Esophagus muscularis mucosa (tissue), 3 donors: ENCODE measurements around the gene HEATR5A.

ENCODE experiments used
- EP300 ChIP-seq: sonication (generic); formaldehyde crosslinking; IDR thresholded peaks from one replicate; pipeline ENCODE4 v1.6.1; 2017; ENCODE audit warnings: antibody characterized with exemption
- TF ChIP-seq, protein P1 (sequence below), 3 experiments: fragments of 200-600 bp in 2 of 3; fragments of 450-650 bp in 1 of 3; sonication (generic) in 2 of 3; IDR thresholded peaks; one replicate each; pipeline ENCODE4 v1.5.1; 2017 to 2019; ENCODE audit warnings: antibody characterized with exemption in 3 of 3, mild to moderate bottlenecking in 2 of 3, moderate library complexity in 1 of 3

DNA sequence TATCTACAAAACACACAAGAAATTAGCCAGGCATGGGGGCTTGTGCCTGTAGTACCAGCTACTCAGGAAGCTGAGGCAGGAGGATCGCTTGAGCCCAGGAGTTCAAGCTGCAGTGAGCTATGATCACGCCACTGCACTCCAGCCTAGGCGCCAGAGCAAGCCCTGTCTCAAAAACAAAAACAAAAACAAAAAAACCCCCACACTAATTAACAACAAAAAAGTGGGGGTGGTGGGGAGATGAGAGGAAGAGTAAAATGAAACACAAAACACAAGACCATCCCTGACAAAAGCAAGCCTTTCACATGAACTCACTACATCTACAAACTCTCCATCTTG, 158.9 kb downstream of the HEATR5A start:
- TF ChIP-seq, protein P1, sequence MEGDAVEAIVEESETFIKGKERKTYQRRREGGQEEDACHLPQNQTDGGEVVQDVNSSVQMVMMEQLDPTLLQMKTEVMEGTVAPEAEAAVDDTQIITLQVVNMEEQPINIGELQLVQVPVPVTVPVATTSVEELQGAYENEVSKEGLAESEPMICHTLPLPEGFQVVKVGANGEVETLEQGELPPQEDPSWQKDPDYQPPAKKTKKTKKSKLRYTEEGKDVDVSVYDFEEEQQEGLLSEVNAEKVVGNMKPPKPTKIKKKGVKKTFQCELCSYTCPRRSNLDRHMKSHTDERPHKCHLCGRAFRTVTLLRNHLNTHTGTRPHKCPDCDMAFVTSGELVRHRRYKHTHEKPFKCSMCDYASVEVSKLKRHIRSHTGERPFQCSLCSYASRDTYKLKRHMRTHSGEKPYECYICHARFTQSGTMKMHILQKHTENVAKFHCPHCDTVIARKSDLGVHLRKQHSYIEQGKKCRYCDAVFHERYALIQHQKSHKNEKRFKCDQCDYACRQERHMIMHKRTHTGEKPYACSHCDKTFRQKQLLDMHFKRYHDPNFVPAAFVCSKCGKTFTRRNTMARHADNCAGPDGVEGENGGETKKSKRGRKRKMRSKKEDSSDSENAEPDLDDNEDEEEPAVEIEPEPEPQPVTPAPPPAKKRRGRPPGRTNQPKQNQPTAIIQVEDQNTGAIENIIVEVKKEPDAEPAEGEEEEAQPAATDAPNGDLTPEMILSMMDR (IDR thresholded peaks at IDR 0.05): no peak
- no peak for TF ChIP-seq EP300
